Adrenal gland (tissue), 12 donors: ENCODE measurements around the gene SLC15A4. TPM values are rescaled to one million over a fixed set of nuclear protein-coding genes. Genes with fewer than 3 reads are reported as not detected.

ENCODE experiments used
- DNase-seq, 7 donors: peaks; one replicate each; pipeline ENCODE4 v3.0.0-alpha.2; 2019 to 2020
- H3K27ac ChIP-seq, 5 donors: fragments of 200-600 bp; sonication (generic) in 4 of 5; 1 replicate in 3 of 5; 2 replicates in 2 of 5; pipeline versions ENCODE4 v1.5.1 to v1.8.0; 2016 to 2020; ENCODE audit warnings: mild to moderate bottlenecking in 1 of 5
- H3K27me3 ChIP-seq: fragments of 200-600 bp; 2 replicates; pipeline ENCODE4 v1.8.0; 2021
- H3K36me3 ChIP-seq, 2 donors: fragments of 200-600 bp; replicated peaks in 1 of 2; 1 replicate in 1 of 2; 2 replicates in 1 of 2; pipeline versions ENCODE4 v1.5.1 to v1.8.0; 2018 to 2022
- H3K4me1 ChIP-seq, 2 donors: fragments of 200-600 bp; replicated peaks in 1 of 2; 1 replicate in 1 of 2; 2 replicates in 1 of 2; pipeline versions ENCODE4 v1.5.1 to v1.8.0; 2018 to 2021
- H3K4me3 ChIP-seq, 4 donors: fragments of 200-600 bp; sonication (generic) in 3 of 4; one replicate each; pipeline ENCODE4 v1.5.1; 2016 to 2018
- H3K9me3 ChIP-seq, 3 donors: fragments of 200-600 bp; sonication (generic) in 1 of 3; replicated peaks in 1 of 3; 1 replicate in 2 of 3; 2 replicates in 1 of 3; pipeline versions ENCODE4 v1.5.1 to v1.8.0; 2016 to 2021
- POLR2A ChIP-seq, 2 donors: fragments of 450-650 bp; IDR thresholded peaks; one replicate each; pipeline ENCODE4 v1.6.1; 2017; ENCODE audit warnings: antibody characterized with exemption in 2 of 2, mild to moderate bottlenecking in 2 of 2, moderate library complexity in 1 of 2
- WGBS, 4 donors: extraction: QIAGEN DNeasy Blood & Tissue Kit in 2 of 4; methylation state at CpG; one replicate each; pipeline versions ENCODE4 v1.1.5 to v1.1.7; 2013 to 2017; 5-methylcytosine and 5-hydroxymethylcytosine counted together
- intact Hi-C, 2 donors: fragments of 100-400 bp; cut with DNase I; formaldehyde crosslinking; loops; one replicate each; pipeline versions ENCODE4 v1.14.1 to v1.15.0; 2022 to 2023
- polyA plus RNA-seq, 3 donors: library from polyadenylated mRNA; stranded (reverse); fragments of 200-250 nt in 2 of 3; fragments of 350-450 nt in 1 of 3; fragmentation: Illumina TruSeq in 1 of 3; extraction: RNeasy Lipid Tissue Mini Kit (QIAGEN cat#74804) in 1 of 3; gene quantifications; one replicate each; pipeline ENCODE4 v1.2.3, GENCODE V29; 2013 to 2014
- total RNA-seq, 9 donors: library from RNA; depleted of rRNA in 4 of 9; stranded (reverse); fragments of >200 nt in 4 of 9; fragments of 120-200 nt in 1 of 9; fragmentation: NEBNext Ultra II Directional in 1 of 9; extraction: Animal tissue kit (Norgen Biotek cat#: 25700) in 1 of 9; gene quantifications; one replicate each; pipeline versions ENCODE4 v1.1.0 to v1.2.4, GENCODE V29; 2013 to 2023
- TF ChIP-seq, protein P1 (sequence below), 6 experiments: fragments of 450-650 bp in 4 of 6; fragments of 200-600 bp in 2 of 6; sonication (generic) in 1 of 6; IDR thresholded peaks; 1 replicate in 5 of 6; 2 replicates in 1 of 6; pipeline versions ENCODE4 v1.5.1 to v1.8.0; 2016 to 2021; ENCODE audit warnings: antibody characterized with exemption in 6 of 6, mild to moderate bottlenecking in 2 of 6, moderate library complexity in 1 of 6
- donor health status: healthy with polysubstance abuse.
- donor health status: Bipolar disorder and iron deficiency.
- donor health status: DM: yes; HTN: yes; CAD: no.
- donor health status: DM: no; HTN: no; CAD: no.
- donor health status: DM: no; HTN: no; CAD: no.
- donor health status: DM: yes; HTN: yes; CAD: no.

The SLC15A4 gene
- total and polyA plus RNA-seq, 12 donors: 7.1 to 31.5 (median 16.5) TPM

GRCh38 chr12:128792881-128793280, 30.9 kb downstream of the SLC15A4 start:
- DNase-seq: no peak
- WGBS, 4 donors: 96 to 99% (median 97%) methylated on average over 17 of the region's 17 CpGs
- Histone ChIP-seq H3K4me1 (peaks cover 6 to 11% of the 10 kb centered on the region in 2 donors), H3K4me3 (no peak overlapping the region), H3K9me3 (no peaks in the 10 kb centered on the region), H3K27ac (no peak overlapping the region), H3K27me3 (no peaks in the 10 kb centered on the region), H3K36me3 (peaks cover 0 to 52% of the 10 kb centered on the region in 2 donors)
- intact Hi-C loops: no loop called here
- TF ChIP-seq POLR2A (IDR thresholded peaks at IDR 0.05): no peak
- TF ChIP-seq, protein P1, sequence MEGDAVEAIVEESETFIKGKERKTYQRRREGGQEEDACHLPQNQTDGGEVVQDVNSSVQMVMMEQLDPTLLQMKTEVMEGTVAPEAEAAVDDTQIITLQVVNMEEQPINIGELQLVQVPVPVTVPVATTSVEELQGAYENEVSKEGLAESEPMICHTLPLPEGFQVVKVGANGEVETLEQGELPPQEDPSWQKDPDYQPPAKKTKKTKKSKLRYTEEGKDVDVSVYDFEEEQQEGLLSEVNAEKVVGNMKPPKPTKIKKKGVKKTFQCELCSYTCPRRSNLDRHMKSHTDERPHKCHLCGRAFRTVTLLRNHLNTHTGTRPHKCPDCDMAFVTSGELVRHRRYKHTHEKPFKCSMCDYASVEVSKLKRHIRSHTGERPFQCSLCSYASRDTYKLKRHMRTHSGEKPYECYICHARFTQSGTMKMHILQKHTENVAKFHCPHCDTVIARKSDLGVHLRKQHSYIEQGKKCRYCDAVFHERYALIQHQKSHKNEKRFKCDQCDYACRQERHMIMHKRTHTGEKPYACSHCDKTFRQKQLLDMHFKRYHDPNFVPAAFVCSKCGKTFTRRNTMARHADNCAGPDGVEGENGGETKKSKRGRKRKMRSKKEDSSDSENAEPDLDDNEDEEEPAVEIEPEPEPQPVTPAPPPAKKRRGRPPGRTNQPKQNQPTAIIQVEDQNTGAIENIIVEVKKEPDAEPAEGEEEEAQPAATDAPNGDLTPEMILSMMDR (IDR thresholded peaks at IDR 0.05): no peak

DNA sequence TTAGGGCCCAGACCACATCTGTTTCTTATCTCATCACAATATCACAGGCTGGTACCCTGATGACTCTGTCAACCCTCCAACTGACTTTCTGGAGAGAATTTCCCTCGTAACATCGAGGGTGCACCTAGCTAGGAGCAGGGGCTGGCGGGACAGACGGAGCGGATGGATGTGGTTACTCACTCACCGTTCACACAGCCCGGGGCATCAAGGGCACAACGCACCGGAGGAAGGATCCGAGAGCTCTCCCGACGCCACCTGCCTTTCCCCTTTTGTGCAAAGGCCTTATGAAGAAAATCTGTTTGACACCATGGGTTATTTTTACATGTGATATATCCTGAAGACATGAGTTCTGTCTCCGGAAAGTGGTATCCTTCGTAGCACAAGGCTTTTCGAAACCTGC, 31.4 kb downstream of the SLC15A4 start:
- H3K9me3 ChIP-seq: no peaks in the 10 kb centered on the region
- peaks cover 0 to 47% of the 10 kb centered on the region in 2 donors for H3K36me3 ChIP-seq
- no peak overlapping the region for H3K27ac ChIP-seq
- H3K27me3 ChIP-seq: no peaks in the 10 kb centered on the region
- no peak overlapping the region for H3K4me3 ChIP-seq
- DNase-seq: no peak
- 91 to 97% (median 93%) methylated on average over 15 of the region's 15 CpGs for WGBS, 4 donors
- H3K4me1 ChIP-seq: peaks cover 6 to 11% of the 10 kb centered on the region in 2 donors
- no peak for TF ChIP-seq POLR2A (IDR thresholded peaks at IDR 0.05)
- TF ChIP-seq, protein P1 (IDR thresholded peaks at IDR 0.05): no peak
- intact Hi-C loops: no loop called here

- intact Hi-C loops: no loop called here
- Histone ChIP-seq H3K4me1 (peaks cover 6 to 11% of the 10 kb centered on the region in 2 donors), H3K27me3 (no peaks in the 10 kb centered on the region), H3K27ac (no peak overlapping the region), H3K36me3 (peaks cover 0 to 40% of the 10 kb centered on the region in 2 donors), H3K9me3 (no peaks in the 10 kb centered on the region), H3K4me3 (no peak overlapping the region)
- WGBS, 4 donors: 88 to 91% (median 90%) methylated on average over 21 to 24 of the region's 24 CpGs
- TF ChIP-seq, protein P1 (IDR thresholded peaks at IDR 0.05): no peak
- TF ChIP-seq POLR2A (IDR thresholded peaks at IDR 0.05): no peak
- no peak for DNase-seq
These were observed 32.1 kb downstream of the SLC15A4 start for GRCh38 chr12:128791395-128792322.

DNA sequence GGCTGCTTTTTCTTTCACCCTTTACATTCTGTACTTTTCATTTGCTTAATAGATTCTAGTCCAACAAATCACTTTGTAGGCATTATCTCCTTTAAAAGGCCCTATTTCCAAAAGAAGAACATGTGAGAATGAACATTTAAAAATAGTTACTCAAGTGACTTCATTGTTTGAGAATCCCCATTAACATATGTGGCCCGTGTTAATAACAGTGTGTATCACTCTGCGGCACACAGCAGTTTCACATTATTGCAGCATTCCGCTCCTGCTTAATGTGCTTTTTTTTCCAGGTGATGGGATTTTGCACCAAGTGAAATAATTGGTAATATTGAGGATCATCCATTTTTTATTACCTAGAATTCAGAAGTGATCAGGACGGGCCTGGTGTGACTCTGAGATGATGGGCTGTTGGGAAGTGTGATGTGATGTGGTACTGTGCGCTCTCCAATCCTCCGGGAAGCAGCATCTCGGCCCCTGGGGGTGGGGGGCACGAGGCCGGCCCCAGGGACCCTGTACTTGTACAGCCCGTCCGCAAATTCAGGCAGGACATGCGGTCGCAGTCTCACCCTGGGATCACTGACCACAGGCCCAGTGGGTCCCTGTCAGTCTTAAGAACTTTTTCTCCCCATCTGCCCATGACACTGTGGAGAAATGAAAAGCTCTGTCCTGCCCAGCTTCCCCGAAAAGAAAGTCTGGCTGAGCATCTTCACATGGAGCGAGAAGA, 32.9 kb downstream of the SLC15A4 start:
- H3K36me3 ChIP-seq: peaks cover 0 to 37% of the 10 kb centered on the region in 2 donors
- 93 to 96% (median 94%) methylated on average over 13 to 15 of the region's 15 CpGs for WGBS, 4 donors
- DNase-seq: no peak
- intact Hi-C loops: no loop called here
- no peak overlapping the region for H3K4me3 ChIP-seq
- H3K4me1 ChIP-seq: peaks cover 6 to 11% of the 10 kb centered on the region in 2 donors
- TF ChIP-seq POLR2A (IDR thresholded peaks at IDR 0.05): no peak
- TF ChIP-seq, protein P1 (IDR thresholded peaks at IDR 0.05): no peak
- H3K27ac ChIP-seq: no peak overlapping the region
- no peaks in the 10 kb centered on the region for H3K27me3 ChIP-seq
- H3K9me3 ChIP-seq: no peaks in the 10 kb centered on the region
